DOHH2 (cell line): ENCODE results near the gene MST1.

Experiments
- H3F3A ChIP-seq: fragments of 200-600 bp; sonication (generic), shearing (Covaris generic); 2 replicates; pipeline ENCODE4 v1.6.0; 2016; ENCODE audit warnings: antibody characterized with exemption, mild to moderate bottlenecking; ENCODE audit not compliant: control insufficient read depth, insufficient read depth
- H3K27ac ChIP-seq: fragments of 200-600 bp; sonication (generic); 2 replicates; pipeline ENCODE4 v1.5.1; 2014; ENCODE audit warnings: low read depth, mild to moderate bottlenecking, low read length, moderate library complexity
- H3K27me3 ChIP-seq: fragments of 200-600 bp; sonication (generic); 2 replicates; pipeline ENCODE4 v1.6.1; 2014; ENCODE audit warnings: mild to moderate bottlenecking, low read length, mixed read lengths; ENCODE audit not compliant: control insufficient read depth
- H3K36me3 ChIP-seq: fragments of 200-600 bp; sonication (generic); 2 replicates; pipeline ENCODE4 v1.6.1; 2014; ENCODE audit warnings: mild to moderate bottlenecking, low read length, moderate library complexity, mixed read lengths; ENCODE audit not compliant: control insufficient read depth
- H3K4me1 ChIP-seq: fragments of 200-600 bp; sonication (generic); 2 replicates; pipeline ENCODE4 v1.6.1; 2014; ENCODE audit warnings: mild to moderate bottlenecking, low read length, mixed read lengths; ENCODE audit not compliant: control insufficient read depth
- H3K4me2 ChIP-seq: fragments of 200-600 bp; sonication (generic); 2 replicates; pipeline ENCODE4 v1.6.0; 2014; ENCODE audit warnings: mild to moderate bottlenecking, low read length, moderate library complexity
- H3K4me3 ChIP-seq: fragments of 200-600 bp; sonication (generic); 2 replicates; pipeline ENCODE4 v1.5.1; 2014; ENCODE audit warnings: mild to moderate bottlenecking, low read length, mixed read lengths
- H3K79me2 ChIP-seq: fragments of 200-600 bp; sonication (generic); 2 replicates; pipeline ENCODE4 v1.6.1; 2014; ENCODE audit warnings: mild to moderate bottlenecking, low read length, mixed read lengths; ENCODE audit not compliant: control insufficient read depth
- H3K9me2 ChIP-seq: fragments of 200-600 bp; sonication (generic); replicated peaks from 2 replicates; pipeline ENCODE4 v1.6.1; 2014; ENCODE audit warnings: mild to moderate bottlenecking, low read length, mixed read lengths; ENCODE audit not compliant: control insufficient read depth
- H3K9me3 ChIP-seq: fragments of 200-600 bp; sonication (generic); 2 replicates; pipeline ENCODE4 v1.6.1; 2014; ENCODE audit warnings: antibody characterized with exemption, low read length, mixed read lengths; ENCODE audit not compliant: control insufficient read depth, insufficient read depth
- H4K20me1 ChIP-seq: fragments of 200-600 bp; sonication (generic); 2 replicates; pipeline ENCODE4 v1.6.0; 2014; ENCODE audit warnings: low read depth, mild to moderate bottlenecking, antibody characterized with exemption, low read length, moderate library complexity; ENCODE audit not compliant: control insufficient read depth, insufficient read depth
- EZH2phosphoT487 ChIP-seq: fragments of 200-600 bp; sonication (generic); IDR thresholded peaks from 2 replicates; pipeline ENCODE4 v1.6.1; 2017; ENCODE audit warnings: borderline replicate concordance, mild to moderate bottlenecking, antibody characterized with exemption, low read length, moderate library complexity, mixed read lengths
- TF ChIP-seq, protein P1 (sequence below): fragments of 200-600 bp; sonication (generic); IDR thresholded peaks from one replicate; pipeline ENCODE4 v1.5.1; 2014; ENCODE audit warnings: antibody characterized with exemption, mild to moderate bottlenecking, low read depth, low read length; ENCODE audit not compliant: poor library complexity, severe bottlenecking

Gene MST1

DNA sequence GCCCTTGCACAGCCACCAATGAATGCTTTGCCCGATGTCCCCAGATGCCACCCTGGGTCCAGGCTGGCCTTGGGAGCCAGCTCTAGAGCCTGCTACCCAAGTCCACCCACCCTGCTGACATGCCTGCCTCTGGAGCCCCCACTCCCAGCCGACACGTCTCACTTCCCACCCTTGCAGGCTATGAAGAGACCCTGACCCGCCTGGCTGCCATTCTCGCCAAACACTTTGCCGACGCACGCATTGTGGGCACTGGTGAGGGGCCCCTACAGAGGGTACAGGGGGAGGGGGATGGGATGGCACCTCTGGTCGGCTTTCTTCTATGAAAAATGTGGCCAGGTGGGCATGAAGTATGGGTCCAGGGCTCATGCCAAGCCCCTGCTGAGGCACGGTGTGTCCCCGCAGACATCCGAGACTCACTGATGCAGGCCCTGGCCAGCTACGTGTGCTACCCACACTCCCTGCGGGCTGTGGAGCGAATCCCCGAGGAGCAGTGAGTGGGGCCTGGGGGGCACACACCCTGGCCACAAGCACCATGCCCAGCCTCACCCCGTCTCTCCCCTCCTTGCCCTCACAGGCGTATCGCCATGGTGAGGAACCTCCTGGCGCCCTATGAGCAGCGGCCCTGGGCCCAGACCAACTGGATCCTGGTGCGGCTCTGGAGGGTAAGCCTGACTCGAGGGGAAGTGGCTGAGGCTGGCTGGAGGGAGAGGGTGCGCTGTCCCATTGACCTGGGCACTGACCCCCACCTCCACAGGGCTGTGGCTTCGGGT lies 24.2 kb upstream of the MST1 start:
- peaks cover 1% of the 10 kb centered on the region; the same call in 1 of the 2 replicates for H3K4me1 ChIP-seq
- H3K4me2 ChIP-seq = no peak overlapping the region
- no peaks in the 10 kb centered on the region for H3F3A ChIP-seq
- no peak overlapping the region for H3K27ac ChIP-seq
- H3K27me3 ChIP-seq = no peaks in the 10 kb centered on the region
- no peaks in the 10 kb centered on the region for H3K9me2 ChIP-seq
- TF ChIP-seq EZH2phosphoT487 = no peak
- TF ChIP-seq, protein P1, sequence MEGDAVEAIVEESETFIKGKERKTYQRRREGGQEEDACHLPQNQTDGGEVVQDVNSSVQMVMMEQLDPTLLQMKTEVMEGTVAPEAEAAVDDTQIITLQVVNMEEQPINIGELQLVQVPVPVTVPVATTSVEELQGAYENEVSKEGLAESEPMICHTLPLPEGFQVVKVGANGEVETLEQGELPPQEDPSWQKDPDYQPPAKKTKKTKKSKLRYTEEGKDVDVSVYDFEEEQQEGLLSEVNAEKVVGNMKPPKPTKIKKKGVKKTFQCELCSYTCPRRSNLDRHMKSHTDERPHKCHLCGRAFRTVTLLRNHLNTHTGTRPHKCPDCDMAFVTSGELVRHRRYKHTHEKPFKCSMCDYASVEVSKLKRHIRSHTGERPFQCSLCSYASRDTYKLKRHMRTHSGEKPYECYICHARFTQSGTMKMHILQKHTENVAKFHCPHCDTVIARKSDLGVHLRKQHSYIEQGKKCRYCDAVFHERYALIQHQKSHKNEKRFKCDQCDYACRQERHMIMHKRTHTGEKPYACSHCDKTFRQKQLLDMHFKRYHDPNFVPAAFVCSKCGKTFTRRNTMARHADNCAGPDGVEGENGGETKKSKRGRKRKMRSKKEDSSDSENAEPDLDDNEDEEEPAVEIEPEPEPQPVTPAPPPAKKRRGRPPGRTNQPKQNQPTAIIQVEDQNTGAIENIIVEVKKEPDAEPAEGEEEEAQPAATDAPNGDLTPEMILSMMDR = no peak
- H3K36me3 ChIP-seq = peaks cover 10% of the 10 kb centered on the region; the same call in 1 of the 2 replicates
- H3K79me2 ChIP-seq = no peaks in the 10 kb centered on the region
- no peaks in the 10 kb centered on the region for H4K20me1 ChIP-seq
- no peak overlapping the region for H3K4me3 ChIP-seq
- H3K9me3 ChIP-seq = no peaks in the 10 kb centered on the region

DNA sequence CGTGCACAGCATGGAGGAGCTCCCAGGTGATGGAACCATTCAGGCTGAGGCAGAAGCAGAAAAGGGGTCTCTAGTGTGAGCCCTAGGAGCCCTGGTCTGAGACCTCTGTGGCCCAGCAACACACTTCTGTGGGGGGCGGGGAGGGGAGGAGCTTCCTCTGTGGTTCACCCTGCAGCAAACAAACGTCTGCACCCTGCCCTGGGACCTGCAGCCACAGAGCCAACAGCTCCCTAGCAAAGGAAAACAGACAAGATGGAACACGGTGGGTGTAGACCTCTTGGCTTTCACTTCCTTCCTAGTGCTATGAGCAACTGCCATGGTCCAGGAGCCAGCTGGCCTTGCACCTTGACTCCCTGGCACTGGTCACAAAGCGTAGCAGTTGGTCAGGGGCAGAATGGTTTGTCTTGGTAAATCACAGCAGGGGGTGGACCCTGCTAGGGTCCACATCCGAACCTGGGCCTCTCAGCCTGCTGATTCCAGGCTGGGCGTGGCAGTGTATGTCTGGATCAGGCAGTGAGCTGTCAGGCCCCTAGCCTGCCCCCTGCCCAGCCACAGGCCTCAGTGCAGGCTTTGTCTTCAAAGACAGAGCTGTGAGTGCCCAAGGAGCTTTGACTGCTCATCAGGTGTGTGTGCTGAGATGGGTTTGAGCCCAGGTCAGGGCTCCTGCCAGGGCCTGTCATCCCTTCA lies 23.5 kb upstream of the MST1 start:
- Histone ChIP-seq H3K9me3 (no peaks in the 10 kb centered on the region), H3F3A (no peaks in the 10 kb centered on the region), H3K36me3 (0 out of 2 replicates have a peak, but pooled peaks cover 4% of the 10 kb centered on the region), H4K20me1 (no peaks in the 10 kb centered on the region), H3K9me2 (no peaks in the 10 kb centered on the region), H3K4me1 (no peaks in the 10 kb centered on the region), H3K27me3 (no peaks in the 10 kb centered on the region), H3K27ac (no peak overlapping the region), H3K4me3 (no peak overlapping the region), H3K4me2 (no peak overlapping the region), H3K79me2 (no peaks in the 10 kb centered on the region)
- TF ChIP-seq, protein P1 = no peak

DNA sequence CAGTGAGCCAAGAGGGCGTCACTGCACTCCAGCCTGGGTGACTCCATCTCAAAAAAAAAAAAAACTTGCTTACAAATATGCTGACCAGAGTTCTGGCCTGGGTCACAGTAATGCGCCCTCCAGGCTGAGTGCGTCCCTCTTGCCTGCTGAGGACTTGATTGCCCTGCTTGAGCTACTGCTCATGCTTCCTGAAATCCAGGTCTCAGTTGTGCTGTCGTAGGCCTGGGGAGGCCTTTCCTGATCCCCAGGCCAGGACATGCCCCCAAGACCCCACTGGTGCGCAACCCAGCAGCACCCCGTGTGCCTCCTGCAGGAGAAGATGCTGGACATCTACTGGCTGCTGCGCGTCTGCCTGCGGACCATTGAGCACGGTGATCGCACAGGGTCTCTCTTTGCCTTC lies 22.9 kb upstream of the MST1 start:
- Histone ChIP-seq H3K4me3 (no peak overlapping the region), H3K4me1 (no peaks in the 10 kb centered on the region), H3K79me2 (no peaks in the 10 kb centered on the region), H3K9me3 (no peaks in the 10 kb centered on the region), H3K36me3 (0 out of 2 replicates have a peak, but pooled peaks cover 4% of the 10 kb centered on the region), H3K27ac (no peak overlapping the region), H3K27me3 (no peaks in the 10 kb centered on the region), H4K20me1 (no peaks in the 10 kb centered on the region), H3F3A (no peaks in the 10 kb centered on the region), H3K9me2 (no peaks in the 10 kb centered on the region), H3K4me2 (no peak overlapping the region)
- TF ChIP-seq, protein P1 = no peak
- no peak for TF ChIP-seq EZH2phosphoT487
